IMR-90 (cell line): ENCODE results near the gene FAM120A. TPM values are rescaled to one million over a fixed set of nuclear protein-coding genes. Genes with fewer than 3 reads are reported as not detected.

ENCODE experiments used
- ATAC-seq: fragments of 200-7000 bp; cut with Tn5 transposase; 2 replicates; pipeline ENCODE4 v1.9.1; 2020; ENCODE audit warnings: low read depth, mild to moderate bottlenecking, moderate library complexity
- BruUV-seq: library from RNA; stranded (reverse); fragments of 400-500 nt; replicated peaks from 2 replicates; lab custom pipeline; 2021; lab: Mats Ljungman, UMichigan
- CTCF ChIA-PET: fragments of 300-600 bp; formaldehyde crosslinking; extraction: SDS; loops from one replicate; lab custom pipeline; 2021; ENCODE audit warnings: antibody characterized with exemption; lab: Yijun Ruan, JAX
- POLR2A ChIA-PET: fragments of 300-600 bp; sonication (Branson Sonifier 250); formaldehyde crosslinking; loops from one replicate; lab custom pipeline; 2022; ENCODE audit warnings: antibody characterized with exemption; ENCODE audit not compliant: unreplicated experiment; lab: Charles Lee
- DNase-seq: peaks from one replicate; pipeline ENCODE4 v3.0.0; 2013
- H2AFZ ChIP-seq: replicated peaks from 2 replicates; pipeline ENCODE3; 2013; ENCODE audit warnings: low read length, mild to moderate bottlenecking; ENCODE audit not compliant: poor library complexity
- H2AK5ac ChIP-seq: 2 replicates; pipeline ENCODE4 v1.6.1; 2013; ENCODE audit warnings: low read depth, low read length, inconsistent platforms
- H2AK9ac ChIP-seq: replicated peaks from 2 replicates; pipeline ENCODE3; 2013; ENCODE audit warnings: mild to moderate bottlenecking, low read depth, low read length, moderate library complexity; ENCODE audit not compliant: poor library complexity
- H2BK120ac ChIP-seq: 2 replicates; pipeline ENCODE4 v1.6.1; 2013; ENCODE audit warnings: low read depth, low read length, inconsistent platforms
- H2BK15ac ChIP-seq: 3 replicates; pipeline ENCODE4 v1.6.1; 2013; ENCODE audit warnings: low read depth, low read length, inconsistent platforms
- H2BK20ac ChIP-seq: 2 replicates; pipeline ENCODE4 v1.6.1; 2013; ENCODE audit warnings: low read depth, mild to moderate bottlenecking, inconsistent platforms, low read length, moderate library complexity
- H2BK5ac ChIP-seq: 2 replicates; pipeline ENCODE4 v1.6.1; 2013; ENCODE audit warnings: mild to moderate bottlenecking, low read depth, low read length, inconsistent platforms; ENCODE audit not compliant: poor library complexity, severe bottlenecking
- H3K14ac ChIP-seq: replicated peaks from 2 replicates; pipeline ENCODE4 v1.6.1; 2013; ENCODE audit warnings: low read depth, low read length, inconsistent platforms
- H3K18ac ChIP-seq: 2 replicates; pipeline ENCODE4 v1.6.1; 2013; ENCODE audit warnings: low read depth, low read length, control low read depth
- H3K23ac ChIP-seq: 2 replicates; pipeline ENCODE4 v1.6.1; 2013; ENCODE audit warnings: low read depth, low read length, inconsistent platforms
- H3K27ac ChIP-seq: 2 replicates; pipeline ENCODE4 v1.5.1; 2013; ENCODE audit warnings: mild to moderate bottlenecking, control low read depth, low read length; ENCODE audit not compliant: insufficient read depth
- H3K27me3 ChIP-seq: 2 replicates; pipeline ENCODE4 v1.6.1; 2013; ENCODE audit warnings: low read length; ENCODE audit not compliant: control insufficient read depth, insufficient read depth
- H3K36me3 ChIP-seq: 2 replicates; pipeline ENCODE4 v1.6.1; 2013; ENCODE audit warnings: low read length, mixed read lengths; ENCODE audit not compliant: control insufficient read depth, insufficient read depth
- H3K4ac ChIP-seq: 2 replicates; pipeline ENCODE4 v1.6.1; 2013; ENCODE audit warnings: low read depth, low read length, inconsistent platforms
- H3K4me1 ChIP-seq: 2 replicates; pipeline ENCODE4 v1.6.1; 2013; ENCODE audit warnings: low read length, mixed read lengths; ENCODE audit not compliant: control insufficient read depth, insufficient read depth
- H3K4me2 ChIP-seq: 2 replicates; pipeline ENCODE4 v1.6.1; 2013; ENCODE audit warnings: low read depth, mild to moderate bottlenecking, control low read depth, low read length, moderate library complexity
- H3K4me3 ChIP-seq: 2 replicates; pipeline ENCODE4 v1.5.1; 2013; ENCODE audit warnings: low read depth, mild to moderate bottlenecking, control low read depth, low read length, moderate library complexity; ENCODE audit not compliant: insufficient read depth
- H3K56ac ChIP-seq: 2 replicates; pipeline ENCODE4 v1.6.1; 2013; ENCODE audit warnings: low read length, inconsistent platforms; ENCODE audit not compliant: insufficient read depth; ENCODE audit errors: extremely low read depth
- H3K79me1 ChIP-seq, 2 experiments: 2 replicates each; pipeline ENCODE4 v1.6.1; 2013; ENCODE audit warnings: low read length in 2 of 2, inconsistent platforms in 1 of 2, low read depth in 1 of 2
- H3K9ac ChIP-seq: 2 replicates; pipeline ENCODE4 v1.6.1; 2013; ENCODE audit warnings: low read depth, low read length, control low read depth
- H3K9me1 ChIP-seq: 2 replicates; pipeline ENCODE4 v1.6.1; 2013; ENCODE audit warnings: low read length, inconsistent platforms; ENCODE audit not compliant: insufficient read depth
- H3K9me3 ChIP-seq: 2 replicates; pipeline ENCODE4 v1.6.1; 2013; ENCODE audit warnings: low read length; ENCODE audit not compliant: control insufficient read depth, insufficient read depth
- H4K20me1 ChIP-seq: 2 replicates; pipeline ENCODE4 v1.6.1; 2013; ENCODE audit warnings: low read length, inconsistent platforms; ENCODE audit not compliant: insufficient read depth
- H4K5ac ChIP-seq: 2 replicates; pipeline ENCODE4 v1.6.1; 2013; ENCODE audit warnings: mild to moderate bottlenecking, low read depth, low read length, control low read depth
- H4K8ac ChIP-seq, 2 experiments: 2 replicates each; pipeline ENCODE4 v1.6.1; 2013; ENCODE audit warnings: low read depth in 2 of 2, low read length in 2 of 2, control low read depth in 1 of 2, inconsistent platforms in 1 of 2
- H4K91ac ChIP-seq: 2 replicates; pipeline ENCODE4 v1.6.1; 2013; ENCODE audit warnings: low read depth, low read length, inconsistent platforms; ENCODE audit not compliant: insufficient read depth
- BHLHE40 ChIP-seq: fragments of 150-350 bp; IDR thresholded peaks from 2 replicates; pipeline ENCODE4 v1.6.1; 2016; ENCODE audit warnings: mild to moderate bottlenecking, low read depth, low read length
- CHD1 ChIP-seq: IDR thresholded peaks from 2 replicates; pipeline ENCODE4 v1.6.1; 2012; ENCODE audit warnings: low read depth, low read length, improper control_type of control experiment
- MAFK ChIP-seq: IDR thresholded peaks from 2 replicates; pipeline ENCODE4 v1.6.1; 2012; ENCODE audit warnings: low read depth, low read length, improper control_type of control experiment
- RAD21 ChIP-seq: IDR thresholded peaks from 2 replicates; pipeline ENCODE4 v1.6.1; 2012; ENCODE audit warnings: low read length, improper control_type of control experiment
- RCOR1 ChIP-seq: IDR thresholded peaks from 2 replicates; pipeline ENCODE4 v1.6.1; 2012; ENCODE audit warnings: mild to moderate bottlenecking, low read length, improper control_type of control experiment; ENCODE audit not compliant: insufficient replicate concordance
- USF2 ChIP-seq: fragments of 150-350 bp; IDR thresholded peaks from 2 replicates; pipeline ENCODE4 v1.6.1; 2017; ENCODE audit warnings: mild to moderate bottlenecking, antibody characterized with exemption, low read length, low read depth
- WGBS, 2 experiments: methylation state at CpG; one replicate each; pipeline versions ENCODE4 v1.1.5 to v1.1.7; 2013; ENCODE audit warnings: missing lambda C conversion rate in 2 of 2; ENCODE audit not compliant: insufficient read length in 1 of 2; ENCODE audit errors: extremely low coverage in 2 of 2; 5-methylcytosine and 5-hydroxymethylcytosine counted together
- dilution Hi-C: fragments of 300-500 bp; cut with HindIII; formaldehyde crosslinking; loops from one replicate; pipeline ENCODE4 v1.14.3; 2018; ENCODE audit warnings: low sequenced_read_pairs; ENCODE audit not compliant: unreplicated experiment
- in situ Hi-C: fragments of 300-500 bp; cut with MboI; formaldehyde crosslinking; loops from 3 replicates; pipeline ENCODE4 v1.14.3; 2019; ENCODE audit warnings: low sequenced_read_pairs, inconsistent platforms, mixed read lengths
- intact Hi-C: fragments of 100-400 bp; cut with micrococcal nuclease; formaldehyde crosslinking; loops from 2 replicates; pipeline ENCODE4 v1.10.0; 2022
- polyA plus RNA-seq, 3 experiments: library from polyadenylated mRNA; depleted of rRNA; stranded (reverse); fragments of >200 nt; gene quantifications; 2 replicates each; pipeline ENCODE4 v1.2.3, GENCODE V29; 2012; ENCODE audit warnings: low replicate concordance in 1 of 3
- total RNA-seq: library from RNA; depleted of rRNA; stranded (reverse); fragments of >200 nt; gene quantifications from 2 replicates; pipeline ENCODE4 v1.2.3, GENCODE V29; 2012
- TF ChIP-seq, protein P1 (sequence below): conservative IDR thresholded peaks from 2 replicates; pipeline ENCODE4 v1.5.1; 2012; ENCODE audit warnings: mild to moderate bottlenecking, low read depth, low read length, improper control_type of control experiment

FAM120A gene
- total and polyA plus RNA-seq, 2 of the 4 experiments (the other 2 are of a cell fraction), result 61.6 to 75.1 TPM

- H3K23ac ChIP-seq, result 0 out of 2 replicates have a peak overlapping the region, but pooled peaks have one; percentile 41
- H3K27me3 ChIP-seq, result no peaks in the 10 kb centered on the region
- H2AK5ac ChIP-seq, result peak overlapping the region; percentile 8; the same call in 1 of the 2 replicates
- no peak overlapping the region for H4K8ac ChIP-seq
- DNase-seq, result no peak
- H3K56ac ChIP-seq, result no peak overlapping the region
- ChIA-PET CTCF (interaction anchor here (0.9 kb wide), 1 partner anchor 99 kb away, joined by 3 read pairs; no protein-coding TSS in a partner anchor), POLR2A (no interaction called here)
- peaks cover 21 to 70% of the 10 kb centered on the region in 2 experiments for H3K79me1 ChIP-seq
- H3K4me1 ChIP-seq, result peaks cover 17% of the 10 kb centered on the region
- no peak overlapping the region for H2AK9ac ChIP-seq
- H3K18ac ChIP-seq, result peak overlapping the region; percentile 16; the same call in 1 of the 2 replicates
- H2BK15ac ChIP-seq, result no peak overlapping the region
- in situ Hi-C loops (loop anchor here (25.0 kb wide), 1 partner anchor 696 kb away; no protein-coding TSS in a partner anchor), dilution Hi-C loops (loop anchor here (10.0 kb wide), 1 partner anchor 98 kb away; no protein-coding TSS in a partner anchor), intact Hi-C loops (no loop called here)
- H3K9me3 ChIP-seq, result no peaks in the 10 kb centered on the region
- peaks cover 78% of the 10 kb centered on the region for H4K20me1 ChIP-seq
- H3K4me2 ChIP-seq, result no peak overlapping the region
- peaks cover 2% of the 10 kb centered on the region; the same call in 1 of the 2 replicates for H3K36me3 ChIP-seq
- H3K4ac ChIP-seq, result no peak overlapping the region; the same call in 1 of the 2 replicates
- H3K9ac ChIP-seq, result no peak overlapping the region
- H3K4me3 ChIP-seq, result no peak overlapping the region
- no TSS peak for BruUV-seq
- 83% methylated on average over 1 of the region's 7 CpGs; no CpG with 5 or more reads in 1 of the 2 experiments for WGBS, 2 experiments
- no peak for ATAC-seq
- H2BK20ac ChIP-seq, result no peak overlapping the region
- no peak overlapping the region for H4K5ac ChIP-seq
- H3K9me1 ChIP-seq, result peaks cover 22% of the 10 kb centered on the region
- H2BK120ac ChIP-seq, result no peak overlapping the region
- H4K91ac ChIP-seq, result no peak overlapping the region
- no peak overlapping the region for H3K27ac ChIP-seq
- no peak overlapping the region for H2AFZ ChIP-seq
- TF ChIP-seq USF2 (no peak), RAD21 (no peak), CHD1 (no peak), RCOR1 (no peak), BHLHE40 (no peak), MAFK (no peak)
- TF ChIP-seq, protein P1, sequence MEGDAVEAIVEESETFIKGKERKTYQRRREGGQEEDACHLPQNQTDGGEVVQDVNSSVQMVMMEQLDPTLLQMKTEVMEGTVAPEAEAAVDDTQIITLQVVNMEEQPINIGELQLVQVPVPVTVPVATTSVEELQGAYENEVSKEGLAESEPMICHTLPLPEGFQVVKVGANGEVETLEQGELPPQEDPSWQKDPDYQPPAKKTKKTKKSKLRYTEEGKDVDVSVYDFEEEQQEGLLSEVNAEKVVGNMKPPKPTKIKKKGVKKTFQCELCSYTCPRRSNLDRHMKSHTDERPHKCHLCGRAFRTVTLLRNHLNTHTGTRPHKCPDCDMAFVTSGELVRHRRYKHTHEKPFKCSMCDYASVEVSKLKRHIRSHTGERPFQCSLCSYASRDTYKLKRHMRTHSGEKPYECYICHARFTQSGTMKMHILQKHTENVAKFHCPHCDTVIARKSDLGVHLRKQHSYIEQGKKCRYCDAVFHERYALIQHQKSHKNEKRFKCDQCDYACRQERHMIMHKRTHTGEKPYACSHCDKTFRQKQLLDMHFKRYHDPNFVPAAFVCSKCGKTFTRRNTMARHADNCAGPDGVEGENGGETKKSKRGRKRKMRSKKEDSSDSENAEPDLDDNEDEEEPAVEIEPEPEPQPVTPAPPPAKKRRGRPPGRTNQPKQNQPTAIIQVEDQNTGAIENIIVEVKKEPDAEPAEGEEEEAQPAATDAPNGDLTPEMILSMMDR, result no peak
- H2BK5ac ChIP-seq, result no peak overlapping the region
- peak overlapping the region; percentile 27; the same call in 1 of the 2 replicates for H3K14ac ChIP-seq
Observed at GRCh38 chr9:93466416-93467061, 15.1 kb downstream of the FAM120A start.
